Left lung (tissue), 10 donors: Measurements from ENCODE around the gene CDKL4. TPM values are rescaled to one million over a fixed set of nuclear protein-coding genes. Genes with fewer than 3 reads are reported as not detected.
"Not testable (repeated sequence)": the region's sequence is repeated elsewhere in the genome, so short reads cannot be mapped to it uniquely, and the experiment has no call there.

Experiments used
- ATAC-seq: fragments of 200-7000 bp; cut with Tn5 transposase; one replicate; pipeline ENCODE4 v1.9.1; 2020; ENCODE audit warnings: moderate library complexity
- DNase-seq, 4 donors: peaks; one replicate each; pipeline ENCODE4 v3.0.0-alpha.2; 2013 to 2020
- H3K27ac ChIP-seq, 2 donors: fragments of 200-600 bp; sonication (generic) in 1 of 2; one replicate each; pipeline versions ENCODE4 v1.5.0 to v1.8.0; 2020 to 2021
- H3K27me3 ChIP-seq, 2 donors: fragments of 200-600 bp; sonication (generic) in 1 of 2; one replicate each; pipeline versions ENCODE4 v1.5.0 to v1.8.0; 2020 to 2021
- H3K36me3 ChIP-seq, 2 donors: fragments of 200-600 bp; sonication (generic) in 1 of 2; one replicate each; pipeline versions ENCODE4 v1.5.0 to v1.8.0; 2020 to 2021
- H3K4me1 ChIP-seq, 2 donors: fragments of 200-600 bp; one replicate each; pipeline ENCODE4 v1.8.0; 2021
- H3K4me3 ChIP-seq, 2 donors: fragments of 200-600 bp; sonication (generic) in 1 of 2; one replicate each; pipeline versions ENCODE4 v1.5.0 to v1.8.0; 2020 to 2021; ENCODE audit warnings: mild to moderate bottlenecking in 1 of 2
- H3K9me3 ChIP-seq, 2 donors: fragments of 200-600 bp; sonication (generic) in 1 of 2; one replicate each; pipeline versions ENCODE4 v1.5.0 to v1.8.0; 2020 to 2021
- intact Hi-C, 2 donors: fragments of 100-400 bp; cut with DNase I; formaldehyde crosslinking; loops; one replicate each; pipeline versions ENCODE4 v1.11.2 to v1.14.2; 2022
- polyA plus RNA-seq, 6 donors: library from polyadenylated mRNA; unstranded; fragments of 120-200 nt; gene quantifications; one replicate each; pipeline ENCODE4 v1.2.1, GENCODE V29; 2013; ENCODE audit not compliant: insufficient read length in 6 of 6
- total RNA-seq, 2 donors: library from RNA; stranded (reverse); fragmentation: NEBNext Ultra II Directional; extraction: Animal tissue kit (Norgen Biotek cat#: 25700); gene quantifications; one replicate each; pipeline ENCODE4 v1.2.1, GENCODE V29; 2021
- TF ChIP-seq, protein P1 (sequence below), 2 donors: fragments of 200-600 bp; sonication (generic) in 1 of 2; IDR thresholded peaks; one replicate each; pipeline versions ENCODE4 v1.5.0 to v1.8.0; 2021; ENCODE audit warnings: antibody characterized with exemption in 2 of 2
- donor health status: DM: no; HTN: yes; CAD: no.
- donor health status: DM: no; HTN: no; CAD: no.

Gene CDKL4
- total and polyA plus RNA-seq, 8 donors, result 0.55 to 3.1 (median 1.1) TPM

DNA sequence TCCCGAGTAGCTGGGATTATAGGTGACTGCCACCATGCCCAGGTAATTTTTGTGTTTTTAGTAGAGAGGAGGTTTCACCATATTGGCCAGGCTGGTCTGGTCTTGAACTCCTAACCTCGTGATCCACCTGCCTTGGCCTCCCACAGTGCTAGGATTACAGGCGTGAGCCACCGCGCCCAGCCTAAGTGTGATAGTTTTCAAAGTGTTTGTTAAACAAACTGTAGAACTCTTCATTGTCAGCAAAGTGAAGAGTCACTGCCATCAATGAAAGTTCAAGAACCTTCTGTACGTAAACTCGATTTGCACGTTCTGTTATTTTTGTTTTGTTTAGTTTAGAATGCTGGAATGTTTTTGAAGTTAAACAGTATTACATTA, 104.9 kb downstream of the CDKL4 start:
- Histone ChIP-seq H3K9me3 (no peaks in the 10 kb centered on the region), H3K4me1 (peaks cover 14 to 32% of the 10 kb centered on the region in 2 donors), H3K36me3 (no peaks in the 10 kb centered on the region), H3K27me3 (no peaks in the 10 kb centered on the region), H3K27ac (no peak overlapping the region), H3K4me3 (no peak overlapping the region)
- DNase-seq (no peak), ATAC-seq (no peak)
- intact Hi-C loops, result no loop called here
- TF ChIP-seq, protein P1, sequence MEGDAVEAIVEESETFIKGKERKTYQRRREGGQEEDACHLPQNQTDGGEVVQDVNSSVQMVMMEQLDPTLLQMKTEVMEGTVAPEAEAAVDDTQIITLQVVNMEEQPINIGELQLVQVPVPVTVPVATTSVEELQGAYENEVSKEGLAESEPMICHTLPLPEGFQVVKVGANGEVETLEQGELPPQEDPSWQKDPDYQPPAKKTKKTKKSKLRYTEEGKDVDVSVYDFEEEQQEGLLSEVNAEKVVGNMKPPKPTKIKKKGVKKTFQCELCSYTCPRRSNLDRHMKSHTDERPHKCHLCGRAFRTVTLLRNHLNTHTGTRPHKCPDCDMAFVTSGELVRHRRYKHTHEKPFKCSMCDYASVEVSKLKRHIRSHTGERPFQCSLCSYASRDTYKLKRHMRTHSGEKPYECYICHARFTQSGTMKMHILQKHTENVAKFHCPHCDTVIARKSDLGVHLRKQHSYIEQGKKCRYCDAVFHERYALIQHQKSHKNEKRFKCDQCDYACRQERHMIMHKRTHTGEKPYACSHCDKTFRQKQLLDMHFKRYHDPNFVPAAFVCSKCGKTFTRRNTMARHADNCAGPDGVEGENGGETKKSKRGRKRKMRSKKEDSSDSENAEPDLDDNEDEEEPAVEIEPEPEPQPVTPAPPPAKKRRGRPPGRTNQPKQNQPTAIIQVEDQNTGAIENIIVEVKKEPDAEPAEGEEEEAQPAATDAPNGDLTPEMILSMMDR (IDR thresholded peaks at IDR 0.05), result no peak

DNA sequence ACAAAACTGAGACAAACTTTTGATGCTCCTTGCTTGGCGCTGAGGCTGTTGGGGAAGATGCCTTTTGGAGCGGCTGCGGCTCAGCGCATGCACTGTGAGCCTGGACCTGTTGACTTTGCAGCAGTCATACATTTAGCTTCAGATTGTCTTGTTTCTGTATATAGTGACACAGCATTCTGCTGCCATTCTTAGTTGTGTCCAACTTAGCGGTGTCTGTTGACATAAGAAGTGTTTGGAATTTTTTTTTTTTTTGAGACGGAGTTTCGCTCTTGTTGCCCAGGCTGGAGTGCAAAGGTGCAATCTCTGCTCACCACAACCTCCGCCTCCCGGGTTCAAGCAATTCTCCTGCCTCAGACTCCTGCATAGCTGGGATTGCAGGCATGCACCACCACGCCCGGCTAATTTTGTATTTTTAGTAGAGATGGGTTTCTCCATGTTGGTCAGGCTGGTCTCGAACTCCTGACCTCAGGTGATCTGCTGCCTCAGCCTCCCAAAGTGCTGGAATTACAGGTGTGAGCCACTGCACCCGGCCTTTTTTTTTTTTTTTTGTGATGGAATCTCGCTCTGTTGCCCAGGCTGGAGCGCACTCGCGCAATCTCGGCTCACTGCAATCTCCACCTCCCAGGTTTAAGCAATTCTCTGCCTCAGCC, 105.5 kb downstream of the CDKL4 start:
- ATAC-seq, H3K36me3 ChIP-seq, intact Hi-C loops: not testable (repeated sequence)

DNA sequence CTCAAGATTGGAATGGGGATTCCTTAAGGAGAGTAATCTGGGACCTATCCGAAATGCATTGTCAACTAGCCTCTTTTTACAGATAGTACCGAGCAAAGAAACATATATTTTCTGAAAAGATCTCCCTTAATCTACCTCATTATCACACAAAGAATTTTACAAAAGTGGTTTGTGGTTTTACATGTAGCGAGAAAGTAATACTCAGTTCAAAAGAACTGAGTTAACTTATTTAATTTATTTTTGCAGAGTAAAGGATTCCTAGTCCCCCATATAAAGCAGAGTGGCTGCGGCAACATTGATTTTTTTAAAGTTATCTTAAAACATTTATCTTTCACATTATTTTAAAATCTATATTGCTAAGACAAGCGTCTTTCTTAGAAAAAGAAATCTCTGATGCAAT, 107.0 kb downstream of the CDKL4 start:
- intact Hi-C loops, result no loop called here
- Histone ChIP-seq H3K4me3 (no peak overlapping the region), H3K9me3 (no peaks in the 10 kb centered on the region), H3K27me3 (no peaks in the 10 kb centered on the region), H3K4me1 (peaks cover 14 to 21% of the 10 kb centered on the region in 2 donors), H3K36me3 (no peaks in the 10 kb centered on the region), H3K27ac (no peak overlapping the region)
- TF ChIP-seq, protein P1 (IDR thresholded peaks at IDR 0.05), result no peak
- ATAC-seq (no peak), DNase-seq (no peak)

More for the DNA sequence above, 105.5 kb downstream of the CDKL4 start:
- H3K27me3 ChIP-seq, DNase-seq, H3K4me3 ChIP-seq, H3K9me3 ChIP-seq, H3K27ac ChIP-seq: not testable (repeated sequence)
- H3K4me1 ChIP-seq, result peaks cover 14 to 27% of the 10 kb centered on the region in 2 donors

DNA sequence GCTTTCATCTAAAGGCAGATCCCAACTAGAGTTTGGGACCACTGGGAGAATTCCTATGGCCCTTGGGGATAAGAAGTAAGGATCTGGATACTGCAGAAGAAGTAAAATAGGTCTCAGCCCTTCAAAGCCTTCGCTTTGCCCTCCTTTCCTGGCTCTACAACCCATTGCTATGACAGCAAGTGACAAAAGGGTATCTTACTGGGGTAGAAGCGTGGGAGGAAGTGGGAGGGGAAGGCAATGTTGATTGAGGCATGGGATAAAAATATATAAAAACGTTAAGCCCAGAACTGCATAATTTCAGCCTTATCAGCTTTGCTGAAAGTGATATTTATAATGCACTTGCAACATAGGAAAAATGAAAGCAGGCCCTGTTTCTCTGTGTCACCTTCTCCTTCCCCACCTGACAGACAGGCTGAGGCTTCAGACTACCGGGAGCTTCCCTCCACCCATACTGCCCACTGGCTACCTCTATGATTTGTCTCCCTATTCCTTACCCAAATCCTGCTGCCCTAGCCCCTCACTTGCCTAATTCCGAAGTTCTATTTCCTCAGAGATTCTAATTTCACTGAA, 108.0 kb downstream of the CDKL4 start:
- Histone ChIP-seq H3K36me3 (no peaks in the 10 kb centered on the region), H3K4me1 (peaks cover 8 to 11% of the 10 kb centered on the region in 2 donors), H3K27ac (no peak overlapping the region), H3K27me3 (no peaks in the 10 kb centered on the region), H3K9me3 (no peaks in the 10 kb centered on the region), H3K4me3 (no peak overlapping the region)
- no peak for DNase-seq
- TF ChIP-seq, protein P1 (IDR thresholded peaks at IDR 0.05), result no peak
- intact Hi-C loops, result no loop called here
- no peak for ATAC-seq

DNA sequence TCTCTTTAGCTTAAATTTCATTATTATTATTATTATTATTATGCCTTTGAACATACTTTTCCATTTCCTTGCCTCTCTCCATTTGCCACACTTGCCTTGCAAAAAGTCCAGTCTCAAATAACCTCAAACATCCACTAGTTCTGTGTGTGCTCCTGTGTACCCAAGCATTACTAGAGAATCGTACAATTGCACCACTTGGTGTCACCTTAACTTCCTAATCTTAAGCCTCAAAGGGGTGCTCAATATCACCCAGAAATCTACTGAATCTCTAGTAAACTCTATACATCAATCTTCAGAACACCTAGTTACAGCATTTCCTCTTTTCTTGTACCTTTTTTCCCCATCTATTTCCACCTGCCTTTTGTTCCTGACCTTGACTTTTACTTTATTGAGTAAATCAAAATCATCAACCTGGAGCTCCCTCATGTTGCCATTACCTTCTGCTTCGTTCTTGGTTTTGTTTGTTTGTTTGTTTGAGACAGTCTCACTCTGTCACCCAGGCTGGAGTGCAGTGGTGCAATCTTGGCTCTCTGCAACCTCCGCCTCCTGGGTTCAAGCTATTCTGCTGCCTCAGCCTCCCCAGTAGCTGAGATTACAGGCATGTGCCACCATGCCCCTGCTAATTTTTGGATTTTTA, 110.4 kb downstream of the CDKL4 start:
- DNase-seq (no peak), ATAC-seq (no peak)
- H3K36me3 ChIP-seq, result no peaks in the 10 kb centered on the region
- peaks cover 0 to 12% of the 10 kb centered on the region in 2 donors for H3K4me1 ChIP-seq
- no peaks in the 10 kb centered on the region for H3K9me3 ChIP-seq
- H3K4me3 ChIP-seq, result no peak overlapping the region
- no peaks in the 10 kb centered on the region for H3K27me3 ChIP-seq
- intact Hi-C loops, result no loop called here
- TF ChIP-seq, protein P1 (IDR thresholded peaks at IDR 0.05), result no peak
- H3K27ac ChIP-seq, result no peak overlapping the region
